DND-41 (cell line): Measurements from ENCODE around the gene DCTN2.
"Not testable (repeated sequence)": the region's sequence is repeated elsewhere in the genome, so short reads cannot be mapped to it uniquely, and the experiment has no call there.

Source experiments
- ATAC-seq: fragments of 200-7000 bp; cut with Tn5 transposase; 3 replicates; pipeline ENCODE4 v1.9.1; 2021; ENCODE audit warnings: low read depth; ENCODE audit not compliant: insufficient read depth
- DNase-seq: peaks from one replicate; pipeline ENCODE4 v3.0.0-alpha.2; 2020
- H2AFZ ChIP-seq: 2 replicates; pipeline ENCODE4 v1.6.0; 2012; ENCODE audit warnings: low read depth, low read length
- H3K27ac ChIP-seq: 2 replicates; pipeline ENCODE4 v1.5.1; 2012; ENCODE audit warnings: low read length, inconsistent platforms
- H3K27me3 ChIP-seq: fragments of 200-600 bp; sonication (generic); 2 replicates; pipeline ENCODE4 v1.6.0; 2012; ENCODE audit warnings: low read length, mild to moderate bottlenecking, inconsistent platforms; ENCODE audit not compliant: insufficient read depth, poor library complexity
- H3K36me3 ChIP-seq: 2 replicates; pipeline ENCODE4 v1.5.1; 2012; ENCODE audit warnings: low read length, inconsistent platforms; ENCODE audit not compliant: insufficient read depth
- H3K4me1 ChIP-seq: 2 replicates; pipeline ENCODE4 v1.5.1; 2012; ENCODE audit warnings: mild to moderate bottlenecking, low read length; ENCODE audit not compliant: insufficient read depth
- H3K4me2 ChIP-seq: 2 replicates; pipeline ENCODE4 v1.6.0; 2012; ENCODE audit warnings: mild to moderate bottlenecking, moderate library complexity, low read length, inconsistent platforms; ENCODE audit not compliant: insufficient read depth
- H3K4me3 ChIP-seq, 2 experiments: fragments of 200-600 bp in 1 of 2; shearing (Covaris generic) in 1 of 2; 2 replicates each; pipeline ENCODE4 v1.5.1; 2012 to 2016; ENCODE audit warnings: inconsistent platforms in 2 of 2, low read length in 2 of 2, mild to moderate bottlenecking in 2 of 2, low read depth in 1 of 2, moderate library complexity in 1 of 2
- H3K79me2 ChIP-seq: 2 replicates; pipeline ENCODE4 v1.6.0; 2012; ENCODE audit warnings: low read length, inconsistent platforms; ENCODE audit not compliant: insufficient read depth
- H3K9ac ChIP-seq: 2 replicates; pipeline ENCODE4 v1.6.0; 2012; ENCODE audit warnings: low read depth, mild to moderate bottlenecking, inconsistent platforms, low read length, moderate library complexity
- H3K9me3 ChIP-seq: 2 replicates; pipeline ENCODE4 v1.5.1; 2012; ENCODE audit warnings: low read length, moderate library complexity, mild to moderate bottlenecking, inconsistent platforms; ENCODE audit not compliant: insufficient read depth, severe bottlenecking
- H4K20me1 ChIP-seq: 2 replicates; pipeline ENCODE4 v1.6.0; 2012; ENCODE audit warnings: low read length; ENCODE audit not compliant: insufficient read depth
- CTCF ChIP-seq: IDR thresholded peaks from 2 replicates; pipeline ENCODE4 v1.5.1; 2012; ENCODE audit warnings: borderline replicate concordance, low read length, moderate library complexity, mild to moderate bottlenecking; ENCODE audit not compliant: poor library complexity, severe bottlenecking; ENCODE audit errors: extremely low read depth
- EZH2 ChIP-seq: IDR thresholded peaks from 3 replicates; pipeline ENCODE4 v1.6.1; 2012; ENCODE audit warnings: borderline replicate concordance, low read depth, mild to moderate bottlenecking, moderate library complexity, low read length, inconsistent platforms; ENCODE audit not compliant: severe bottlenecking

Gene DCTN2

GRCh38 chr12:57502311-57502969 lies 44.6 kb downstream of the DCTN2 start:
- not testable (repeated sequence) for H3K9me3 ChIP-seq, H2AFZ ChIP-seq, H3K9ac ChIP-seq, H3K27ac ChIP-seq, ATAC-seq, H3K4me1 ChIP-seq, DNase-seq, H3K4me2 ChIP-seq, H3K4me3 ChIP-seq, H3K27me3 ChIP-seq
- Histone ChIP-seq H3K36me3 (peaks cover 85% of the 10 kb centered on the region), H3K79me2 (peaks cover 52% of the 10 kb centered on the region), H4K20me1 (peaks cover 17% of the 10 kb centered on the region)

- peaks cover 48% of the 10 kb centered on the region for H3K79me2 ChIP-seq
- TF ChIP-seq CTCF, result no peak
- TF ChIP-seq EZH2, result no peak
- no peak for ATAC-seq
- H3K4me3 ChIP-seq, result no peak overlapping the region
- no peak overlapping the region for H2AFZ ChIP-seq
- H3K9me3 ChIP-seq, result no peaks in the 10 kb centered on the region
- H3K27ac ChIP-seq, result no peak overlapping the region; the same call in 1 of the 2 replicates
- DNase-seq, result no peak
- H3K9ac ChIP-seq, result no peak overlapping the region
- H4K20me1 ChIP-seq, result peaks cover 23% of the 10 kb centered on the region; the same call in 1 of the 2 replicates
- no peaks in the 10 kb centered on the region for H3K4me1 ChIP-seq
- H3K36me3 ChIP-seq, result peaks cover 91% of the 10 kb centered on the region
- no peaks in the 10 kb centered on the region for H3K27me3 ChIP-seq
- no peak overlapping the region for H3K4me2 ChIP-seq
Observed at GRCh38 chr12:57500213-57500612, 46.8 kb downstream of the DCTN2 start.

GRCh38 chr12:57498571-57498970 lies 48.4 kb downstream of the DCTN2 start:
- no peak overlapping the region for H3K4me3 ChIP-seq
- H3K4me2 ChIP-seq, result no peak overlapping the region
- no peak overlapping the region for H2AFZ ChIP-seq
- H3K27me3 ChIP-seq, result no peaks in the 10 kb centered on the region
- no peaks in the 10 kb centered on the region for H3K4me1 ChIP-seq
- H3K9ac ChIP-seq, result no peak overlapping the region
- peaks cover 42% of the 10 kb centered on the region for H3K79me2 ChIP-seq
- H3K27ac ChIP-seq, result no peak overlapping the region
- H3K9me3 ChIP-seq, result no peaks in the 10 kb centered on the region
- ATAC-seq (no peak), DNase-seq (no peak)
- H4K20me1 ChIP-seq, result peaks cover 23% of the 10 kb centered on the region; the same call in 1 of the 2 replicates
- H3K36me3 ChIP-seq, result peaks cover 77% of the 10 kb centered on the region
- no peak for TF ChIP-seq EZH2
- TF ChIP-seq CTCF, result no peak

GRCh38 chr12:57498132-57498502 lies 48.9 kb downstream of the DCTN2 start:
- no peaks in the 10 kb centered on the region for H3K4me1 ChIP-seq
- H3K9me3 ChIP-seq, result no peaks in the 10 kb centered on the region
- H3K4me3 ChIP-seq, result no peak overlapping the region
- no peak for DNase-seq
- no peak overlapping the region for H3K27ac ChIP-seq
- peaks cover 42% of the 10 kb centered on the region for H3K79me2 ChIP-seq
- ATAC-seq, result peak; percentile 34; the same call in 1 of the 3 replicates
- peaks cover 74% of the 10 kb centered on the region for H3K36me3 ChIP-seq
- H2AFZ ChIP-seq, result no peak overlapping the region
- H3K9ac ChIP-seq, result no peak overlapping the region
- H4K20me1 ChIP-seq, result peaks cover 23% of the 10 kb centered on the region; the same call in 1 of the 2 replicates
- H3K27me3 ChIP-seq, result no peaks in the 10 kb centered on the region
- no peak overlapping the region for H3K4me2 ChIP-seq
- TF ChIP-seq CTCF (no peak), EZH2 (no peak)
